GM18507 (cell line): ENCODE data around the gene PDSS2.
A peak's percentile ranks its signal among the peaks of the same experiment; 100 is the strongest.
"Not testable (repeated sequence)": the region's sequence is repeated elsewhere in the genome, so short reads cannot be mapped to it uniquely, and the experiment has no call there.

Experiments used
- DNase-seq: peaks from one replicate; pipeline ENCODE4 v3.0.0; 2011; ENCODE audit warnings: low read depth; ENCODE audit not compliant: insufficient read length; ENCODE audit errors: extremely low spot score
- FAIRE-seq: peaks from 2 replicates; lab custom pipeline; 2011; peaks lifted over from hg19 to GRCh38; lab: Jason Lieb, UNC

PDSS2 gene

GRCh38 chr6:107292715-107293271, 166.6 kb downstream of the PDSS2 start:
- FAIRE-seq (no peak), DNase-seq (no peak)

GRCh38 chr6:107290491-107290890, 168.9 kb downstream of the PDSS2 start:
- FAIRE-seq: no peak
- no peak for DNase-seq

GRCh38 chr6:107289258-107289657, 170.1 kb downstream of the PDSS2 start:
- FAIRE-seq, DNase-seq: not testable (repeated sequence)

- not testable (repeated sequence) for FAIRE-seq, DNase-seq
Measured at GRCh38 chr6:107285683-107286082, 173.7 kb downstream of the PDSS2 start.

GRCh38 chr6:107284805-107285204, 174.6 kb downstream of the PDSS2 start:
- no peak for DNase-seq
- FAIRE-seq: no peak

GRCh38 chr6:107280791-107281190, 178.6 kb downstream of the PDSS2 start:
- DNase-seq (no peak), FAIRE-seq (no peak)

- not testable (repeated sequence) for FAIRE-seq
Measured at GRCh38 chr6:107280001-107280400, 179.4 kb downstream of the PDSS2 start.

GRCh38 chr6:107275330-107275865, 184.0 kb downstream of the PDSS2 start:
- DNase-seq: no peak
- FAIRE-seq: no peak

More at GRCh38 chr6:107280001-107280400, 179.4 kb downstream of the PDSS2 start:
- DNase-seq: not testable (repeated sequence)

GRCh38 chr6:107274288-107274687, 185.1 kb downstream of the PDSS2 start:
- no peak for FAIRE-seq
- no peak for DNase-seq

- FAIRE-seq: no peak
- DNase-seq: no peak
Measured at GRCh38 chr6:107272246-107272645, 187.1 kb downstream of the PDSS2 start.

- DNase-seq: no peak
- no peak for FAIRE-seq
Measured at GRCh38 chr6:107271208-107271790, 188.1 kb downstream of the PDSS2 start.

- FAIRE-seq (no peak), DNase-seq (no peak)
Measured at GRCh38 chr6:107267634-107268033, 191.7 kb downstream of the PDSS2 start.

- FAIRE-seq (no peak), DNase-seq (no peak)
Measured at GRCh38 chr6:107267006-107267405, 192.4 kb downstream of the PDSS2 start.

- FAIRE-seq (no peak), DNase-seq (no peak)
Measured at GRCh38 chr6:107266563-107266962, 192.8 kb downstream of the PDSS2 start.

GRCh38 chr6:107264357-107264840, 195.0 kb downstream of the PDSS2 start:
- no peak for DNase-seq
- no peak for FAIRE-seq

GRCh38 chr6:107259951-107260350, 199.4 kb downstream of the PDSS2 start:
- no peak for FAIRE-seq

GRCh38 chr6:107248147-107248546, 211.2 kb downstream of the PDSS2 start:
- DNase-seq (no peak), FAIRE-seq (no peak)

More at GRCh38 chr6:107259951-107260350, 199.4 kb downstream of the PDSS2 start:
- no peak for DNase-seq

GRCh38 chr6:107246972-107247615, 212.3 kb downstream of the PDSS2 start:
- DNase-seq: no peak
- peak; percentile 9 for FAIRE-seq

GRCh38 chr6:107246249-107246971, 213.0 kb downstream of the PDSS2 start:
- no peak for FAIRE-seq
- DNase-seq: no peak
